SK-MEL-5 (cell line): Measurements from ENCODE around the gene GLRX. TPM values are rescaled to one million over a fixed set of nuclear protein-coding genes. Genes with fewer than 3 reads are reported as not detected.
"Not testable (repeated sequence)": the region's sequence is repeated elsewhere in the genome, so short reads cannot be mapped to it uniquely, and the experiment has no call there.

ENCODE experiments used
- DNase-seq: peaks from one replicate; pipeline ENCODE4 v3.0.0-alpha.2; 2016; ENCODE audit warnings: low read depth, low spot score
- in situ Hi-C: cut with HindIII; loops from 2 replicates; pipeline ENCODE4 v1.10.0; 2016; ENCODE audit warnings: low sequenced_read_pairs, high pct_unique_total_duplicates, low pct_unique_long_range_greater_than_20kb
- polyA plus RNA-seq, 2 experiments: library from polyadenylated mRNA; depleted of rRNA; stranded (reverse); fragments of >200 nt; gene quantifications; 2 replicates each; pipeline ENCODE4 v1.2.3, GENCODE V29; 2015
- total RNA-seq: library from RNA; depleted of rRNA; stranded (reverse); fragments of >200 nt; shearing (Covaris generic); gene quantifications from 2 replicates; pipeline ENCODE4 v1.2.3, GENCODE V29; 2014; rRNA removed

The GLRX gene, protein sequence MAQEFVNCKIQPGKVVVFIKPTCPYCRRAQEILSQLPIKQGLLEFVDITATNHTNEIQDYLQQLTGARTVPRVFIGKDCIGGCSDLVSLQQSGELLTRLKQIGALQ
- total RNA-seq, result 8.1 and 10.8 TPM in 2 replicates
- 26.5 and 28.5 TPM in 2 replicates for polyA plus RNA-seq (2015; cell fraction: cytosol; rRNA removed)
- 10.0 and 12.2 TPM in 2 replicates for polyA plus RNA-seq (2015; cell fraction: nucleus; rRNA removed)

DNA sequence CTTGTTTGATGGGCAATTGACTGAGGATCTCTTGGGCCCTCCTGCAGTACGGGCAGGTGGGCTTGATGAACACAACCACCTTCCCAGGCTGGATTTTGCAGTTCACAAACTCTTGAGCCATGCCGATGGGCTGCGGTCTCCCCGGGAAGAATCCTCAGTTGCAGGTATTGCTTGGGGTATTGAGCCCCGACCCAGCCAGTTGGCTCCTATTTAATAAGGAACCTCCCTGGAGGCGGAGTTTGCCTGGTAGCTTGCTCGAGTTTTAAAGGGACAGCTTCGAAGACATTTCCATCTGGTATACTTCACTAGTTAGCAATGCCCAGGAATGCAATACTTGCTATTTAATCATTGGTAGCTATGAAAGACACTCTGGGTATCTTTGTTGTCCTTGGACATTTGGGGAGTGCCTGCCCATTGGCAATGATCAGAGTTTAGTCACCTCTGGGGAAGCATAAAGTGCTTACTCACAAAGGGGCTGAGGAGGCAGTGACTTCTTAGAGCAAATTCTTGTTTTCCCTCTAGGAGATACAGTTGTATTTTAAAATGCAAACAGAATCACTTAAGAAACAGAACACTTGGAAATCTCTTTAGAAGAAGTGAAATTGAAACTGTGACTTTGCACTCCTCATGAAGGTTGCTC, at the start of gene GLRX:
Gene GLRX, minus strand, starts transcription at position 185 of the 640 bp plus-strand sequence. Its CDS starts 64 bp downstream, at position 121.
- in situ Hi-C loops, result no loop called here
- peak; percentile 76 for DNase-seq

DNA sequence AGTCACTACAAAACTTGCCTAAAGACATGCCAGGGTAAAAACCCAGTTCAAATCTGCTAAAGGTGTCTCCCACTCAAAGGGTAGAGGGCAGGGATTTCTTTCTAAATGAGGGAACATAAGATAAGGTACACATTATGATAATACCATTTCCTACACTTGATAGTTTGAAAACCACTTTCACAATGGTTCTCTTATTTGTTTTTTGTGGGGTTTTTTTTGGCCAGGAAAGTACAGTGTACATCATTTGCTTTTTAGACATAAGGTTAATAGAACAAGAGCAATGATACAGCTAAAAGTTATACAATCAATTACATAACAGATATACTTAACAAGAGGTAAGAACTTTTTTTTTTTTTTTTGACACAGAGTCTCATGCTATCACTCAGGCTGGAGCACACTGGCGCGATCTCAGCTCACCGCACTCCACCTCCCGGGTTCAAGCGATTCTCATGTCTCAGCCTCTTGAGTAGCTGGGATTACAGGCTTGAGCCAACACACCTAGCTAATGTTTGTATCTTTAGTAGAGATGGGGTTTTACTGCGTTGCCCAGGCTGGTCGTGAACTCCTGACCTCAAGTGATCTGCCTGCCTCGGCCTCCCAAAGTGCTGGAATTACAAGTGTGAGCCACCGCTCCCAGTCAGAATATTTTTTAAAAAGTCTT, 48.8 kb upstream of the GLRX start:
- no peak for DNase-seq
- in situ Hi-C loops, result no loop called here

DNA sequence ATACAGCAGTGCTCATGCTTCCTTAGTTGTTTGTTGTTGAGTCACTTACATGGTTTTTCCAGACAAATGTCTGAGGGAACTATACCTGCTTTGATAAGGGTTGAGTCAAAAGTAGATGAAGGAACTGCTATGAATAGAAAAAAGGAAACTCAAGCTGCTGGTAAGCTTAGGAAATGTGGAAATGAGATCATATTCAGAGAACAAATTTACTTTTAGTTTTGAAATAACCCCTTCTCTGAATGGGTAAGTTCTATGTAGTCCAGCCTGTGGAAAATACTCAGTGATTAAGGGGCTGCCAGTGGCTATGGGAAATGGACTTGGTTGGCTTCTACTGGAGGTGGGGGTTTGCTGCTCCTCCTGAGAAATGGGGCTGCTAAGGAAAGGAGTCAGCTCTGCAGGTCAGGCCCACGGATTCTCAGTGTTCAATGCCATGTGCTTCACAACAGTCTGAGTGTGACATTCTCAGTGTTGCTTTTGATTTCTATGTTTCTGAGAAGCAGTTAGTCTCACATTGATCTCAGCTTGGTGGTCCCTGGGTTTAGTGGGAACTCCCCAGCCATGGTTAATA, 47.7 kb upstream of the GLRX start:
- no peak for DNase-seq
- in situ Hi-C loops, result no loop called here

DNA sequence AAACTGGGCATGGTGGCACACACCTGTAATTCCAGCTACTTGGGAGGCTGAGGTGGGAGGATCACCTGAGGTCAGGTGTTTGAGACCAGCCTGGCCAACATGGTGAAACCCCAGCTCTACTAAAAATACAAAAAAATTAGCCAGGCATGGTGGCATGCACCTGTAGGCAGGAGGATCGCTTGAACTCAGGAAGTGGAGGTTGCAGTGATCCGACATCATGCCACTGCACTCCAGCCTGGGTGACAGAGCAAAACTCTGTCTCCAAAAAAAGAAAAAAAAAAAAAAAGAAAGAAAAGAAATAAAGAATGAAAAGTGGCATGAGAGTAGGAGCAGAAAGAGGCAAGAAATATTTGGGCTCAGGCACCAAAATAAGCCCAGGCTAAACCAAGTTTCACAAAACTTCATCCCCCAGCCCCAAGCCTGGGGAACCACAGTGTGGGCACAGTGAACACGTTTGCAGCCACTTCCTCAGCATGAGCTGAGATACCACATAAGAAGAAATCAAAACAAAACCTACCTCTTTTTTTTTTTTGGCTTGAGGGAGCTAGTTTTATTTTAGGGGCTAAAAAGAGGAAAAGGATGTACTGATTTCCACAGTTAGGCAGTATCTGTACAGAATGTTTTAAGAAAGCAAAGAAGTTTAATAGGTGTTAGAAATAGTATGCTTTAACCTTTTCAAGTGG, 46.8 kb upstream of the GLRX start:
- DNase-seq, in situ Hi-C loops: not testable (repeated sequence)

DNA sequence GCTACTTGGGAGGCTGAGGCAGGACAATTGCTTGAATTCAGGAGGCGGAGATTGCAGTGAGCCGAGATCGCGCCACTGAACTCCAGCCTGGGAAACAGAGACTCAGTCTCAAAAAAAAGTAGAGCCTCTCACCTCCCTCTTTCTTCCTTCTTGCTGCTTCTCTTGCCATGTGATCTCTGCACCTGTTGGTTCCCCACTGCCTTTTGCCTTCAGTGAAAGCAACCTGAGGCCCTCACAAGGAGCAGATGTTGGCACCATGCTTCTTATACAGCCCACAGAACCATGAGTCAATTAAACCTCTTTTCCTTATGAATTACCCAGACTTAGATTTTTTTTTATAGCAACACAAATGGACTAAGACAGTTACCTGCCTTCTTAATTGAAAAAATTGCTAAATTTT, 45.6 kb upstream of the GLRX start:
- in situ Hi-C loops, result no loop called here

DNA sequence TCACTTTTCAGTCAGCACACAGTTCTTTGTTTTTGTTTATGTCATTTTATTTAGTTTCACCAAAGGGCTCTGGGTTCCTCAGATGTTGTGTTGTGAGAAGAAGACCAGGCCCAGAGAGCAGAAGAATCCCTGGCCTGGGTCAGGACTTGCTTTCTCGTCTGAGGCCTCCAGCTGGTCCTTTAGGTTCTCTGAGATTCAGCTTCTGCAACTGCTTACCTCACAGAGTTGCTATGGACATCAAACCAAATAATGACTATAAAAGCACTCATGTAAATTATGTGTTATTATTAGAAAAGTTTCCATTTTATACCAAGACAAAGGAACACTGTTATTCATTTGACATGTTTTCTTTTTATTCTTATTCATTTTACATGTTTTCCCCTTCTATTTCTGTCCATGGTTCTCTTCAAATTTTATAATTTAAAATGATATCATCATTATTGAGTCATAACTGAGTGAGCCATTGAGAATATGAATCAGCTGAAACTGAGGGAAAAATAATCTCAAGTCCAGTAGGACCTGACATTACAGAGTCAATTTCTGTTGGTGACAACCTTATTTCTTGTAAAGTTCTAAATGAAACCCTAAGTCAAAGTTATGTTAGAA, 44.0 kb upstream of the GLRX start:
- no peak for DNase-seq
- in situ Hi-C loops, result no loop called here

More for the DNA sequence above, 45.6 kb upstream of the GLRX start:
- DNase-seq, result no peak

DNA sequence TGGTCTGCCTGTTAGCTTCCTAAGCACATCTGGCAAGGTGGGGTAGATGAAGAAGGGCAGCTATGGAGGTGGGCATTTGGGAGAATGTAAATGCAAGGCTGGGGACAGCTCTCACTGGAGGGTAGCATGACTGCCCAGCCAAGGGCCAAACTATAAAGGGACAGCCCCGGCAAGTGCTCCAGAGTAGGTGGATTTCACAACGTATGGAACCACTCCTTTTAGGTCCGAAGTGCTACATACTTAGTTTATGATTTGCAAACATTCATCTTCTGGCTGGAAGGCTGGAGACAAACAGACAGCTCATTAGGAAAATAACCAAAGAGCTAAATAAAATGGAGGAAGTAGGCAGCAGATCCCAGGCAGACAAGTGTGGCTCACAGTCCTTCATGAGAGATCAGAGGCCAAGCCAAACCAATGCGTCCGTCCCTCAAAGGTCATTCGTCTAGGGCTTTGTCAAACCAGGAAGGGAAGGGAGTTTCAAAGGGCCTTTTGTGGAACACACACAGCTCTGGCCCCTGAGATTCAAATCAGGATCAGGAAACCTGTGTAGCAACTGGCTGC, 42.5 kb upstream of the GLRX start:
- in situ Hi-C loops, result no loop called here
- peak; percentile 61 for DNase-seq

DNA sequence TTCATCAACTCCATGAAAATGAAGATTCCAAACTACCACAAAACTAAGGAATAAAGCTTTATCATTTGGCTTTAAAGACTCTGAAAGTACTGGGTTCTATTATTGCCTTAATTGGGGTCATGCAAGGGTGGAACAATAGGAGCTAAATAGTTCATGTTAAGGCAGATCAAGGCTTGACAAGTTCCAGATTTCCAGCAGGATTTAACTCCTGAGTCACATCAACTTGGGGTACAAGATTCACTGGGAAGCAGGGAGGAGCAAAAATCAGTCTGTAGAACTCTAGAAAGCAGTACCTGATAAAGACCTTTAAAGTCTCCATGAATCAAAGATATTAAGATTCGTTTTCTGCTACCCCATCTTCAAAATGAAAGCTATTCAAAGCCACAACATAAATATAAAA, 41.9 kb upstream of the GLRX start:
- DNase-seq, result no peak
- in situ Hi-C loops, result no loop called here

DNA sequence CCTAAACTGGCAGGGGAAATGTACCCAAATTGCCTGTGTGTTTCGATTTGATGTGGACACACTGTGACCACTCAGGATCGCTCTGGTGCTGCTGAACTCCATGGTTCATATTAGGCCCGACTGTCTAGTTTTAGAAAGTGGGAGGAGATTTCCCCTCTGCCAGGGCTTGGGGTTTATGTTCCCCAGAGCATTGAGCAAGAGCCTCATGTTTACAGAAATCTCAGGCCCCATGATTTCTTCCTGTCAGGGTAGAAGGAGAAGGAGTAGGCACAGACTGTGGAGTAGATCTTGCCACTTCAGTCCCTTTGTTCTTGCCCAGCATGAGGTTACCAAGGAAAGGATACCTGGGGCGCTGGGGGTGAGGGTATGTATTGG, 40.8 kb upstream of the GLRX start:
- no peak for DNase-seq

DNA sequence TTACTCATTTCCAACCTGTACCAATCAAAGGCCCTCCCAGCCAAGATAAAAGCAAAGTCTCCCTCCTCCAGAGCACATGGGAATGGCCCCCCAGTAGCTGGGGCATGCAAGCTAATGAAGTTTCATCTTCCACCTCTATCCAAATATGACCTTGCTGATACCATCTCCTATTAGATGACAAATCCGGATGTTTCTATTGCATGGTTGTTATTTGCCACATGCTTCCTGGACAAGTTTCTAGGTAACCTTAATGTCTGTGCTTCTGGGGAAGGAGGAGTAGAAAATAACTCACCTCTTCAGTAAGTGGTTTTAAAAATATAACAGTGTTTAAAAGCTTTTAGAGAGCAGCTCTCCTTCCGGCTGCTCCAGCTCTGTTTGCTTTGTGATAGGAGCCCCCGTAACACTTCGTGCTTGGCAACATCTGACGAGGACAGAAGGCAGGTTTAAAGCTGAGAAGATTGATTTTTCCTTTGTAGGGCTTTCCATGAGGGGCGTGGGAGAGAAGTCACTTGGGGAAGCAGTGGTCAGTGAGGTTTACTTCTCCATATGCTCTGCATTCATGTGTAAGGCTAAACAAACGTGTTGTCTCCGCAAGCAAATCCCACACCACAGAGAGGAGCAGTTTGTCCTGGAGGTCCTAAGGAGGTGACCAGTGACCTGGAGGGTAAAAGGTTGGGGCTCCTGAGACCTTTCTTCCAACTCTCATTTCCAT, 40.3 kb upstream of the GLRX start:
- DNase-seq, result no peak
- in situ Hi-C loops, result no loop called here

More for the DNA sequence above, 40.8 kb upstream of the GLRX start:
- in situ Hi-C loops, result no loop called here

DNA sequence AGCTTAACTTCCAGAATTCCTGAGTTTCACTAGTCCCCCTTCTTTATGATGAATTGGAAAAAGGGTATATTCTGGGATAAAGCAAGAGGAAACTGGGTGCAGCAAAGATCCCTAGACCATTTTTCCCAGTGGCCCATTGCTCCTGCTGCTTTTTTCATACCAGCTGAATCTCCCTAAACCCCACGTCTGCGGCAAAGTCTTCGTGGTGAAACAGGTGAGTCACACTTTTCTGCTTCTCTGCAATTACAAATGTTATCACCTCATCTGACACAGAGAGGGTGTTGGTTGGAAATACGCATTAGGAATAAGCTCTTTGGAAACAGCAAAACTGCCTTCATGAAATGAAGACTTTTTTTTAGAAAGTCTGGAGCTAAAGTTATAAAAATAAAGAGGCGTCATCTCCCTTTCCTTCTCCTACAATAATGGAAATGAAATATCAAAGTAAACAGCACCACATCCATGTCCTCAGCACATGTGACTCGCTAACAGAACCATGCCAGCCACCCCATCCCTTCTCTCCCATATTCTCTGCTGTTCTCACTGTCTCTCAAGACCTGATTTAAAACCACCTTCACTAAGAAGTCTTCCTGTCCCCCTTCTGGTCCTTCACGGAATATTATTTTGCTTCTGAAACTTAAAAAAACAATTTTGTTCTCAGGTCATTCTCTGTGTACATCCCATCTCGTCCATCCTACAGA, 39.5 kb upstream of the GLRX start:
- in situ Hi-C loops, result no loop called here
- no peak for DNase-seq

DNA sequence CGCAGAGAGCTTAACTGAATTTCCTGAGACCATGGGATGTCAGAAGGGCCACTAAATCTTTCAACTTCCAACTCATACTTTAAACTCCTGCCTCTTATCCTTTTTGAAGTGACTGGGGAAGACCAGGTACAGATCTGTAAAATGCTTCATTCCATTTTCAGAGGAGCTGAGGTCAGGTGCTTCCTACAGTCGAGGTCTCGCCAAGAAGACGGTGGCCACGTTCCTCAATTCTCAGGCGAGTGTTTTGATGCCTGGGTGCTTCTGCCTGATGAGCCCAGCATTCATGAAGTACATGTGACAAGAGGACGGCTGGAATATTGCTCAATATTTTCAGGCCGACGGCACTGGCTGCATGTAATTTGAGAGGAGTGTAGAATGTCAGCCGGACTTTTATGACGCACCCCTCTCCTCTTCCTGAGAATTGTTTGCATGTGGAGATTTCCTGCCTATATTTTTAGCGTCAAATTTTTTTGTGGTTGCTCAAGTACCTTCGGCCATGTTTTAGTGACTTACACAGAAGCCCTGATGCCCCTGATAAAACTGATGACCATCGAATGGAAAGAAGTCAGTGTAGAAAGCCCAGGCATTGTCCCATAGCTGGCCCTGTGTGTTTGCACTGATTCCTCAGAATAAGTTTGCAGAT, 38.8 kb upstream of the GLRX start:
- in situ Hi-C loops, result no loop called here
- DNase-seq, result peak; percentile 91

DNA sequence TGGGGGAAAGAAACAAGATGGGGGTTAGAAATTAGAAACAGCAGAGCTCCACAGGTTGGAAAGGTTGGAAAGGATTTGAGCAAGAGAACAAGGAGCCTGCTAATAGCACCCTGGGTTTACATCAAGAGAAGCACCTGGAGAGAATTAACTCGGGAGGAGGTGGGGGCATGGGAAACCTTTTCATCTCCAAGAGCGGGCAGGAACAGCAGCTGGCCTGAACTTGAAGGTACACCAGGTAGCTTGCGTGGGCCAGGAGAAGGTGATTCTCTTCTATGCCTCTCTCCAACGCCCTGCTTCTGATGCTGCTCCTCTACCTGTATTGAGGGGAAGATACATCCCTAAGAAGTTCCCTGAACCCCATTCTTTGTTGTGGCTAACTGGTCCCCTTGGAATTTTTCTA, 37.1 kb upstream of the GLRX start:
- in situ Hi-C loops, result no loop called here
- DNase-seq, result no peak

DNA sequence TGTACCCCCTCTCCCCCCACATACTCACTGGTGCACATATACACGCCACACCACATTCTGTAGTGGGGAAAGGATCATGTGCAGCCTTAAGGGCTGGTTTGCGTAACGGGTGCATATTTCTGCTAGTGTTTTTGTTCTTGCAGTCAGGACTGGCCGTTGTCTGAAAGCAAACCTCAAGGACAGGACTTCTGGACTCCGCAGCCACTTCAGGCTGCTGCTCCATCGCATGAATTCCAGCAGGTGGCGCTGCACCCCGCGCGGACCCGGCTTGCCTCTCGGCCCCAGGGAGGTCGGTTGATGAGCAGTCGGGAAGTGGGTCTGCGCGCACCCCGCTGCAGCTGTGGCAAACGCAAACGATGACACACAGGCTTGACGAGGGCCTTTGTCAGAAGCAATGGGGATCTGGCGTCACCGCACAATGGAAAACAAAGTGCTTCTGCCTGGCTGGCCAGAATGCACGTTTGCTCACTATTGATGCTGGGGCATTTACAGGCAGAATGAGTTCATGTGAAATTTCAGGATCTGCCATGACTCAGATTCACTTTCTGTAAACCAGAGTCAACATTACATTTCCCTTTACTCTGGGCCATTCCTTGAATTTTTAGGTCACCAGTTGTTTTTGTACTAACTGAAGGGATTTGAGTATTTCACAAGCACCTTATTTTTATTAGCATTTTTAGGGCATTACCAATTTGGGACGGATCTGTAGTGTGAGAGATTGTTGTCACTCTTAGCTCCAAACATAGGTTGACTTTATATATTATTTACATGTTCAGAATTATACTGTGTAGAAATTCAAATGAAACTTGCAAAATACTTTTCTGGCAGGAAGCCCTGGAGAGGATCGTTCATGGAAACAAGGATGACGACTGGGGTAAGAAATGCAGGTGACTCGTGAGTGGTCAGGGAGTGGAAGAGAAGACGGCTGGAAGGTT, 36.4 kb upstream of the GLRX start:
- DNase-seq, result peak; percentile 84
- in situ Hi-C loops, result no loop called here

DNA sequence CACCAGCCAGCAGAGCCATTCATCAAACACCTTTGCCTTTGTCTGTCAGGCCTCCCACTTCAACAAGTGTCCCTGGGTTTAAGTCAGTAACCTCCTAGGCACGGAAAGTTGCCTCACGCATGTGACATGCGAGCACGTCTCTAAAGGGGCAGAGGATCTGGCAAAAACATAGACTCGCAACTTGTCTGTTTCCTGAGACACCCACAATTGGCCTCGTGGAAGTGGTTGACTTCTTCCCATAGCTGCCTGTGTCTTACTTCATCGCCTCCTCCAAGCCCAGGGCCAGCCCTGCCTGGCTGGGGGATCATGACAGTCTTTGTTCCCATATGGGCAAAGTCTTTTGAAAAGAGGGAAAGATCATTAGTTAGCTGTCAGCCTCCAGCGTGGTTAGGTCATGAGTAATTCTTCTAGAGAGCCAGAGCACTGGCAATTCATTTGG, 35.5 kb upstream of the GLRX start:
- in situ Hi-C loops, result no loop called here
- no peak for DNase-seq
